Neural cell (in vitro differentiated cells): ENCODE measurements around the gene SAV1. TPM values are rescaled to one million over a fixed set of nuclear protein-coding genes. Genes with fewer than 3 reads are reported as not detected.

Experiments used
- H2AFZ ChIP-seq: fragments of 200-600, 300-800 bp; sonication (generic), shearing (Covaris generic); 2 replicates; pipeline ENCODE4 v1.6.0; 2014; ENCODE audit warnings: low read depth, mild to moderate bottlenecking, antibody characterized with exemption, low read length, moderate library complexity
- H3F3A ChIP-seq: fragments of 200-600 bp; shearing (Covaris generic); 2 replicates; pipeline ENCODE4 v1.6.1; 2016; ENCODE audit warnings: mild to moderate bottlenecking, moderate library complexity, mixed read lengths, antibody characterized with exemption, low read length; ENCODE audit not compliant: insufficient read depth, poor library complexity, severe bottlenecking
- H3K27ac ChIP-seq: fragments of 200-600, 300-800 bp; sonication (generic), shearing (Covaris generic); 2 replicates; pipeline ENCODE4 v1.5.1; 2014; ENCODE audit warnings: mild to moderate bottlenecking, low read length, moderate library complexity
- H3K27me3 ChIP-seq: fragments of 300-800, 200-600 bp; sonication (generic), shearing (Covaris generic); 2 replicates; pipeline ENCODE4 v1.6.0; 2014; ENCODE audit warnings: mild to moderate bottlenecking, low read depth, low read length, moderate library complexity; ENCODE audit not compliant: insufficient read depth
- H3K36me3 ChIP-seq: fragments of 300-800, 200-600 bp; sonication (generic), shearing (Covaris generic); 2 replicates; pipeline ENCODE4 v1.5.1; 2014; ENCODE audit warnings: mild to moderate bottlenecking, antibody characterized with exemption, low read length, moderate library complexity; ENCODE audit not compliant: insufficient read depth
- H3K4me2 ChIP-seq: fragments of 300-800, 200-600 bp; sonication (generic), shearing (Covaris generic); 2 replicates; pipeline ENCODE4 v1.6.0; 2014; ENCODE audit warnings: mild to moderate bottlenecking, low read length
- H3K4me3 ChIP-seq: fragments of 300-800, 200-600 bp; sonication (generic), shearing (Covaris generic); 2 replicates; pipeline ENCODE4 v1.5.1; 2014; ENCODE audit warnings: mild to moderate bottlenecking, low read length, moderate library complexity
- H3K79me2 ChIP-seq: fragments of 200-600 bp; shearing (Covaris generic); replicated peaks from 2 replicates; pipeline ENCODE4 v1.6.0; 2014; ENCODE audit warnings: mild to moderate bottlenecking, low read length, moderate library complexity; ENCODE audit not compliant: insufficient read depth
- H3K9ac ChIP-seq: fragments of 300-800, 200-600 bp; sonication (generic), shearing (Covaris generic); 2 replicates; pipeline ENCODE4 v1.6.1; 2016; ENCODE audit warnings: mild to moderate bottlenecking, low read length, mixed read lengths
- H3K9me2 ChIP-seq: fragments of 200-600 bp; shearing (Covaris generic); 2 replicates; pipeline ENCODE4 v1.6.1; 2016; ENCODE audit warnings: mild to moderate bottlenecking, low read length, mixed read lengths; ENCODE audit not compliant: insufficient read depth
- H3K9me3 ChIP-seq: fragments of 200-600, 300-800 bp; sonication (generic), shearing (Covaris generic); 2 replicates; pipeline ENCODE4 v1.6.1; 2016; ENCODE audit warnings: mild to moderate bottlenecking, mixed run types, low read length, moderate library complexity, mixed read lengths
- H4K20me1 ChIP-seq: fragments of 200-600 bp; shearing (Covaris generic); 2 replicates; pipeline ENCODE4 v1.6.1; 2016; ENCODE audit warnings: mild to moderate bottlenecking, mixed run types; ENCODE audit not compliant: insufficient read depth
- EP300 ChIP-seq: fragments of 450-650 bp; conservative IDR thresholded peaks from 2 replicates; pipeline ENCODE4 v1.6.1; 2014; ENCODE audit warnings: antibody characterized with exemption, mild to moderate bottlenecking, moderate library complexity; ENCODE audit not compliant: poor library complexity, severe bottlenecking
- EZH2 ChIP-seq: fragments of 200-600, 300-800 bp; shearing (Covaris generic), sonication (generic); IDR thresholded peaks from 2 replicates; pipeline ENCODE4 v1.6.1; 2014; ENCODE audit warnings: antibody characterized with exemption, low read length, borderline replicate concordance, mild to moderate bottlenecking; ENCODE audit not compliant: insufficient read depth, poor library complexity, severe bottlenecking
- MXI1 ChIP-seq: fragments of 450-650 bp; conservative IDR thresholded peaks from 2 replicates; pipeline ENCODE4 v1.6.1; 2014; ENCODE audit warnings: antibody characterized with exemption, mild to moderate bottlenecking; ENCODE audit not compliant: poor library complexity, severe bottlenecking
- POLR2AphosphoS5 ChIP-seq: IDR thresholded peaks from 2 replicates; pipeline ENCODE4 v1.6.1; 2012
- RAD21 ChIP-seq: fragments of 450-650 bp; conservative IDR thresholded peaks from 2 replicates; pipeline ENCODE4 v1.6.1; 2014; ENCODE audit warnings: antibody characterized with exemption, mild to moderate bottlenecking, moderate library complexity
- SMC3 ChIP-seq: fragments of 450-650 bp; conservative IDR thresholded peaks from 2 replicates; pipeline ENCODE4 v1.6.1; 2014; ENCODE audit warnings: antibody characterized with exemption, mild to moderate bottlenecking, moderate library complexity; ENCODE audit not compliant: poor library complexity
- TAF1 ChIP-seq: IDR thresholded peaks from 2 replicates; pipeline ENCODE4 v1.6.1; 2012; ENCODE audit warnings: low read depth
- polyA plus RNA-seq: library from polyadenylated mRNA; depleted of rRNA; stranded (reverse); fragments of >200 nt; gene quantifications from 2 replicates; pipeline ENCODE4 v1.2.3, GENCODE V29; 2014
- TF ChIP-seq, protein P1 (sequence below): IDR thresholded peaks from 2 replicates; pipeline ENCODE4 v1.6.1; 2012; ENCODE audit warnings: borderline replicate concordance
- TF ChIP-seq, protein P2 (sequence below): fragments of 450-650 bp; IDR thresholded peaks from 2 replicates; pipeline ENCODE4 v1.5.1; 2014; ENCODE audit warnings: antibody characterized with exemption, mild to moderate bottlenecking, moderate library complexity; ENCODE audit not compliant: poor library complexity, severe bottlenecking

Gene SAV1
- polyA plus RNA-seq, 1 donor from 2014 or later = 4.9 TPM

DNA sequence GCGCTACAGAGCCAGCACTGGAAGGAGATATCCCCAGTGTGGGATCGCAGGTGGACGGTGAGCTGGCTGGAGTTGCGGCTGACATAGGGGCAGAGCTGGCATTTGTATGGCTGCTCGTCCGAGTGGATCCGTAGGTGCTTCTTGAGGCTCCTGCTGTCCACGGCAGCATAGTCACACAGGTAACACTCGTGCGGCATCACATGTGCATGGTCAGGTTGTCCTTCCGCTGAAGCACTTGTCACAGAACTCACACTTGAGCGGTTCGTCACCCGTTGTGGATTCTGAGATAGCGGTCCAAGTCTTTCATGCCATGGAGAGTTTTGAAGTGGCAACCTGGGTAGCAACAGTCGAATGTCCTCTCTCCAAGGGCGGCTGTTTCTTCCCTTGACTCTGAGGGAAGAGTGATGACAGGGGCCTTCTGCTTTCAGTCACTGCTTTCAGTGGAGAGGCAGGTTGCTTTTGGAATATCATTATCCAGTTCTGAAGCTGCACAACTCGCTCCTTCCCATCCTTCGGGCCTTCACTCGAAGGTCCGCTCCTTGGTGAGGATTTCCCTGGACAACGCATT, 37.0 kb upstream of the SAV1 start:
- no peaks in the 10 kb centered on the region for H3F3A ChIP-seq
- no peaks in the 10 kb centered on the region for H3K9me3 ChIP-seq
- H3K4me2 ChIP-seq = no peak overlapping the region
- H2AFZ ChIP-seq = no peak overlapping the region
- H3K27ac ChIP-seq = no peak overlapping the region
- no peaks in the 10 kb centered on the region for H3K79me2 ChIP-seq
- no peaks in the 10 kb centered on the region for H4K20me1 ChIP-seq
- H3K9ac ChIP-seq = no peak overlapping the region
- H3K36me3 ChIP-seq = no peaks in the 10 kb centered on the region
- TF ChIP-seq, protein P1, sequence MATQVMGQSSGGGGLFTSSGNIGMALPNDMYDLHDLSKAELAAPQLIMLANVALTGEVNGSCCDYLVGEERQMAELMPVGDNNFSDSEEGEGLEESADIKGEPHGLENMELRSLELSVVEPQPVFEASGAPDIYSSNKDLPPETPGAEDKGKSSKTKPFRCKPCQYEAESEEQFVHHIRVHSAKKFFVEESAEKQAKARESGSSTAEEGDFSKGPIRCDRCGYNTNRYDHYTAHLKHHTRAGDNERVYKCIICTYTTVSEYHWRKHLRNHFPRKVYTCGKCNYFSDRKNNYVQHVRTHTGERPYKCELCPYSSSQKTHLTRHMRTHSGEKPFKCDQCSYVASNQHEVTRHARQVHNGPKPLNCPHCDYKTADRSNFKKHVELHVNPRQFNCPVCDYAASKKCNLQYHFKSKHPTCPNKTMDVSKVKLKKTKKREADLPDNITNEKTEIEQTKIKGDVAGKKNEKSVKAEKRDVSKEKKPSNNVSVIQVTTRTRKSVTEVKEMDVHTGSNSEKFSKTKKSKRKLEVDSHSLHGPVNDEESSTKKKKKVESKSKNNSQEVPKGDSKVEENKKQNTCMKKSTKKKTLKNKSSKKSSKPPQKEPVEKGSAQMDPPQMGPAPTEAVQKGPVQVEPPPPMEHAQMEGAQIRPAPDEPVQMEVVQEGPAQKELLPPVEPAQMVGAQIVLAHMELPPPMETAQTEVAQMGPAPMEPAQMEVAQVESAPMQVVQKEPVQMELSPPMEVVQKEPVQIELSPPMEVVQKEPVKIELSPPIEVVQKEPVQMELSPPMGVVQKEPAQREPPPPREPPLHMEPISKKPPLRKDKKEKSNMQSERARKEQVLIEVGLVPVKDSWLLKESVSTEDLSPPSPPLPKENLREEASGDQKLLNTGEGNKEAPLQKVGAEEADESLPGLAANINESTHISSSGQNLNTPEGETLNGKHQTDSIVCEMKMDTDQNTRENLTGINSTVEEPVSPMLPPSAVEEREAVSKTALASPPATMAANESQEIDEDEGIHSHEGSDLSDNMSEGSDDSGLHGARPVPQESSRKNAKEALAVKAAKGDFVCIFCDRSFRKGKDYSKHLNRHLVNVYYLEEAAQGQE = no peak
- TF ChIP-seq SMC3 (no peak), TAF1 (no peak), RAD21 (no peak)
- no peaks in the 10 kb centered on the region for H3K9me2 ChIP-seq
- no peaks in the 10 kb centered on the region for H3K27me3 ChIP-seq
- H3K4me3 ChIP-seq = no peak overlapping the region

DNA sequence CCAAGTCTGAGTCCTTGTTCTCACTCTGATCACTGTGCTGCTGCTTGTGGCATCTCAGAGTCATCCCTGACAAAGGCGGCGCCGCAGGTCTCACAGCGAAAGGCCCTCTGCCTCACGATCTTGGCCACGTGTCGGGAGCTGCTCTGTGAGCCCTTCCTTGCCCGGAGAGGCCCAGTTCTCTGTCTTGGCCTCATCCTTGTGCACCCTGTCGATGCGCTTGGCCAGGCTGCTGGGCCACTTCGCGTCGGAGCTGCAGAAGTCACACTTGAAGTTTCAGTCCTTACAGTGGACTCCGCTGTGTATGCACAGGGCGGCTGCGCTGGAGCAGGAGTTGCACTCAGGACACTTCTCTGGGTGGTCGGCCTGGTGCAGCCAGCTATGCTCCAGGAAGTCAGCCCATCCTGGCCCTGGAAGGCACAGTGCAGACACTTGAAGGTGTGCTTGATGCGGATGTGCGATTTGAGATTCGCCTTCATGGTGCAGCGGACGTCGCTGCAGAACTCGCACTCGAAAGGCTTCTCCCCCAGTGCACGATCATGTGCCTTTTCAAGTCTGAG, 36.4 kb upstream of the SAV1 start:
- no peaks in the 10 kb centered on the region for H3K36me3 ChIP-seq
- no peak overlapping the region for H2AFZ ChIP-seq
- TF ChIP-seq, protein P2, sequence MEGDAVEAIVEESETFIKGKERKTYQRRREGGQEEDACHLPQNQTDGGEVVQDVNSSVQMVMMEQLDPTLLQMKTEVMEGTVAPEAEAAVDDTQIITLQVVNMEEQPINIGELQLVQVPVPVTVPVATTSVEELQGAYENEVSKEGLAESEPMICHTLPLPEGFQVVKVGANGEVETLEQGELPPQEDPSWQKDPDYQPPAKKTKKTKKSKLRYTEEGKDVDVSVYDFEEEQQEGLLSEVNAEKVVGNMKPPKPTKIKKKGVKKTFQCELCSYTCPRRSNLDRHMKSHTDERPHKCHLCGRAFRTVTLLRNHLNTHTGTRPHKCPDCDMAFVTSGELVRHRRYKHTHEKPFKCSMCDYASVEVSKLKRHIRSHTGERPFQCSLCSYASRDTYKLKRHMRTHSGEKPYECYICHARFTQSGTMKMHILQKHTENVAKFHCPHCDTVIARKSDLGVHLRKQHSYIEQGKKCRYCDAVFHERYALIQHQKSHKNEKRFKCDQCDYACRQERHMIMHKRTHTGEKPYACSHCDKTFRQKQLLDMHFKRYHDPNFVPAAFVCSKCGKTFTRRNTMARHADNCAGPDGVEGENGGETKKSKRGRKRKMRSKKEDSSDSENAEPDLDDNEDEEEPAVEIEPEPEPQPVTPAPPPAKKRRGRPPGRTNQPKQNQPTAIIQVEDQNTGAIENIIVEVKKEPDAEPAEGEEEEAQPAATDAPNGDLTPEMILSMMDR = no peak
- no peak for TF ChIP-seq EZH2
- no peak for TF ChIP-seq MXI1
- no peak for TF ChIP-seq RAD21
- TF ChIP-seq TAF1 = no peak
- TF ChIP-seq, protein P1 = no peak
- no peak for TF ChIP-seq EP300
- TF ChIP-seq POLR2AphosphoS5 = no peak
- no peak for TF ChIP-seq SMC3
- no peaks in the 10 kb centered on the region for H4K20me1 ChIP-seq
- H3K27ac ChIP-seq = no peak overlapping the region
- no peaks in the 10 kb centered on the region for H3K79me2 ChIP-seq
- H3K9me2 ChIP-seq = no peaks in the 10 kb centered on the region
- H3K4me3 ChIP-seq = no peak overlapping the region
- H3F3A ChIP-seq = no peaks in the 10 kb centered on the region
- H3K9ac ChIP-seq = no peak overlapping the region
- no peaks in the 10 kb centered on the region for H3K27me3 ChIP-seq
- no peak overlapping the region for H3K4me2 ChIP-seq
- H3K9me3 ChIP-seq = no peaks in the 10 kb centered on the region
